ENCODE measurements around the gene TAF11L13.

TAF11L13 gene

GRCh38 chr5:17663182-17663581, 31.3 kb downstream of the TAF11L13 start (continued):
- TF ChIP-seq KLF1 (tag by site-specific recombination; IDR thresholded peaks at IDR 0.05): no peak

- no peaks in the 10 kb centered on the region for H3K9me3 ChIP-seq (ENCODE audit: control insufficient read depth, insufficient read depth, low read depth, low read length)
- H3K27ac ChIP-seq (ENCODE audit: extremely low read depth, low read depth, low read length): no peak overlapping the region
- H3K4me3 ChIP-seq (ENCODE audit: low read depth, low read length): no peak overlapping the region
- POLR2A ChIA-PET: no interaction called here
- TF ChIP-seq ZNF76 (tag by site-specific recombination; IDR thresholded peaks at IDR 0.05; ENCODE audit: borderline replicate concordance, low read depth) (no peak), TRIM28 (IDR thresholded peaks at IDR 0.05; ENCODE audit: borderline replicate concordance, low read length) (no peak), ZNF785 (tag by site-specific recombination; IDR thresholded peaks at IDR 0.05) (no peak), ZNF596 (tag by site-specific recombination; IDR thresholded peaks at IDR 0.05) (no peak), OVOL3 (tag by site-specific recombination; IDR thresholded peaks at IDR 0.05) (no peak), SCRT2 (tag by site-specific recombination; IDR thresholded peaks at IDR 0.05) (no peak), ZNF169 (tag by site-specific recombination; IDR thresholded peaks at IDR 0.05) (no peak), ZNF341 (tag by site-specific recombination; IDR thresholded peaks at IDR 0.05; ENCODE audit: low read depth) (no peak), GLI2 (tag by site-specific recombination; IDR thresholded peaks at IDR 0.05; ENCODE audit: borderline replicate concordance, low read depth) (no peak), ZSCAN23 (tag by site-specific recombination; IDR thresholded peaks at IDR 0.05) (no peak), YY1 (tag by site-specific recombination; IDR thresholded peaks at IDR 0.05) (no peak), BCL11B (tag by site-specific recombination; IDR thresholded peaks at IDR 0.05; ENCODE audit: low read depth) (no peak)
- TF ChIP-seq, protein P1, sequence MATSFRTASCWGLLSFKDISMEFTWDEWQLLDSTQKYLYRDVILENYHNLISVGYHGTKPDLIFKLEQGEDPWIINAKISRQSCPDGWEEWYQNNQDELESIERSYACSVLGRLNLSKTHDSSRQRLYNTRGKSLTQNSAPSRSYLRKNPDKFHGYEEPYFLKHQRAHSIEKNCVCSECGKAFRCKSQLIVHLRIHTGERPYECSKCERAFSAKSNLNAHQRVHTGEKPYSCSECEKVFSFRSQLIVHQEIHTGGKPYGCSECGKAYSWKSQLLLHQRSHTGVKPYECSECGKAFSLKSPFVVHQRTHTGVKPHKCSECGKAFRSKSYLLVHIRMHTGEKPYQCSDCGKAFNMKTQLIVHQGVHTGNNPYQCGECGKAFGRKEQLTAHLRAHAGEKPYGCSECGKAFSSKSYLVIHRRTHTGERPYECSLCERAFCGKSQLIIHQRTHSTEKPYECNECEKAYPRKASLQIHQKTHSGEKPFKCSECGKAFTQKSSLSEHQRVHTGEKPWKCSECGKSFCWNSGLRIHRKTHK (tag by site-specific recombination; IDR thresholded peaks at IDR 0.05): no peak
- H3K36me3 ChIP-seq (ENCODE audit: control insufficient read depth in 2 of 2, insufficient read depth in 1 of 2, low read length in 2 of 2): no peaks in the 10 kb centered on the region
- H3K4me1 ChIP-seq (ENCODE audit: control insufficient read depth, insufficient read depth, low read length): no peaks in the 10 kb centered on the region
- CTCF ChIA-PET: interaction anchor here (0.6 kb wide), 2 partner anchors 50 to 111 kb away, joined by 3 read pairs; no protein-coding TSS in a partner anchor
Measured at GRCh38 chr5:17665836-17666235, 33.9 kb downstream of the TAF11L13 start.

GRCh38 chr5:17666726-17667235, 34.9 kb downstream of the TAF11L13 start:
- Histone ChIP-seq H3K36me3 (ENCODE audit: control insufficient read depth in 2 of 2, insufficient read depth in 1 of 2, low read length in 2 of 2) (no peaks in the 10 kb centered on the region), H3K27ac (ENCODE audit: extremely low read depth, low read depth, low read length) (no peak overlapping the region), H3K4me1 (ENCODE audit: control insufficient read depth, insufficient read depth, low read length) (no peaks in the 10 kb centered on the region), H3K4me3 (ENCODE audit: low read depth, low read length) (no peak overlapping the region), H3K9me3 (ENCODE audit: control insufficient read depth, insufficient read depth, low read depth, low read length) (no peaks in the 10 kb centered on the region)
- CTCF ChIA-PET: no interaction called here
- POLR2A ChIA-PET: no interaction called here
- no peak for TF ChIP-seq ZNF404 (tag by site-specific recombination; IDR thresholded peaks at IDR 0.05)
- no peak for TF ChIP-seq PRDM10 (tag by site-specific recombination; IDR thresholded peaks at IDR 0.05)
- TF ChIP-seq, protein P2, sequence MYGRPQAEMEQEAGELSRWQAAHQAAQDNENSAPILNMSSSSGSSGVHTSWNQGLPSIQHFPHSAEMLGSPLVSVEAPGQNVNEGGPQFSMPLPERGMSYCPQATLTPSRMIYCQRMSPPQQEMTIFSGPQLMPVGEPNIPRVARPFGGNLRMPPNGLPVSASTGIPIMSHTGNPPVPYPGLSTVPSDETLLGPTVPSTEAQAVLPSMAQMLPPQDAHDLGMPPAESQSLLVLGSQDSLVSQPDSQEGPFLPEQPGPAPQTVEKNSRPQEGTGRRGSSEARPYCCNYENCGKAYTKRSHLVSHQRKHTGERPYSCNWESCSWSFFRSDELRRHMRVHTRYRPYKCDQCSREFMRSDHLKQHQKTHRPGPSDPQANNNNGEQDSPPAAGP (tag by site-specific recombination; IDR thresholded peaks at IDR 0.05): no peak
- TF ChIP-seq ZSCAN23 (tag by site-specific recombination; IDR thresholded peaks at IDR 0.05): no peak
- no peak for TF ChIP-seq ZNF777 (tag by site-specific recombination; IDR thresholded peaks at IDR 0.05; ENCODE audit: borderline replicate concordance)
- no peak for TF ChIP-seq ZFHX2 (tag by site-specific recombination; conservative IDR thresholded peaks at IDR 0.05)
- TF ChIP-seq, protein P3, sequence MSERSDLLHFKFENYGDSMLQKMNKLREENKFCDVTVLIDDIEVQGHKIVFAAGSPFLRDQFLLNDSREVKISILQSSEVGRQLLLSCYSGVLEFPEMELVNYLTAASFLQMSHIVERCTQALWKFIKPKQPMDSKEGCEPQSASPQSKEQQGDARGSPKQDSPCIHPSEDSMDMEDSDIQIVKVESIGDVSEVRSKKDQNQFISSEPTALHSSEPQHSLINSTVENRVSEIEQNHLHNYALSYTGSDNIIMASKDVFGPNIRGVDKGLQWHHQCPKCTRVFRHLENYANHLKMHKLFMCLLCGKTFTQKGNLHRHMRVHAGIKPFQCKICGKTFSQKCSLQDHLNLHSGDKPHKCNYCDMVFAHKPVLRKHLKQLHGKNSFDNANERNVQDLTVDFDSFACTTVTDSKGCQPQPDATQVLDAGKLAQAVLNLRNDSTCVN (tag by site-specific recombination; optimal IDR thresholded peaks at IDR 0.05): no peak
- no peak for TF ChIP-seq HOXD13 (CRISPR knock-in tag; IDR thresholded peaks at IDR 0.05; ENCODE audit: borderline replicate concordance)
- no peak for TF ChIP-seq ZNF121 (tag by site-specific recombination; IDR thresholded peaks at IDR 0.05)
- no peak for TF ChIP-seq ZNF791 (tag by site-specific recombination; IDR thresholded peaks at IDR 0.05)
- no peak for TF ChIP-seq KLF1 (tag by site-specific recombination; IDR thresholded peaks at IDR 0.05)
- TF ChIP-seq IKZF3 (tag by site-specific recombination; IDR thresholded peaks at IDR 0.05): no peak

All from HEK293 (cell line).